LNCaP clone FGC (cell line): ENCODE data around the gene MRPL48.

Source experiments
- DNase-seq: peaks from one replicate; pipeline ENCODE4 v3.0.0-alpha.2; 2011; ENCODE audit warnings: low read depth
- H3K4me3 ChIP-seq: 2 replicates; pipeline ENCODE4 v1.5.1; 2011; ENCODE audit warnings: mild to moderate bottlenecking, low read depth, low read length, control low read depth
- TF ChIP-seq, protein P1 (sequence below): IDR thresholded peaks from 2 replicates; pipeline ENCODE4 v1.5.1; 2012; ENCODE audit warnings: mild to moderate bottlenecking; ENCODE audit not compliant: control insufficient read depth, insufficient read depth; ENCODE audit errors: extremely low read depth

MRPL48 gene

DNA sequence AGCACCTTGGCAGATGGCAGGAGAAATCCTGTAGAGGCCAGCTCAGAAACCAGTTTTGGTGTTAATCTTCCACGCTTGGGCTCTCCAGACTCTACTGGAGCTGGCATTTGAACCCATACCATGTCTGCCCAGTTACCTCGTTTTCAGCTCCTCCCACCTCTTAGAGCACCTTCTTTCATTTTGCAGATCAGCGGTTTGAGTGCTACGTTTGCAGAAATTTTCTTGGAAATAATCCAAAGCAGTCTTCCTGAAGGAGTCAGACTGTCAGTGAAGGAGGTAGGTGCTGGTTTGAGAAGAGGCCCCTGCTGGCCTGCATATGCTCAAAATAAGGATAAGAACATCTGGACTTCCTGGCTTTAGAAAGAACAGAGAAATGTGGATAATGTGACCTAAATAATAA lies 75.3 kb downstream of the MRPL48 start:
- no peak overlapping the region for H3K4me3 ChIP-seq
- TF ChIP-seq, protein P1, sequence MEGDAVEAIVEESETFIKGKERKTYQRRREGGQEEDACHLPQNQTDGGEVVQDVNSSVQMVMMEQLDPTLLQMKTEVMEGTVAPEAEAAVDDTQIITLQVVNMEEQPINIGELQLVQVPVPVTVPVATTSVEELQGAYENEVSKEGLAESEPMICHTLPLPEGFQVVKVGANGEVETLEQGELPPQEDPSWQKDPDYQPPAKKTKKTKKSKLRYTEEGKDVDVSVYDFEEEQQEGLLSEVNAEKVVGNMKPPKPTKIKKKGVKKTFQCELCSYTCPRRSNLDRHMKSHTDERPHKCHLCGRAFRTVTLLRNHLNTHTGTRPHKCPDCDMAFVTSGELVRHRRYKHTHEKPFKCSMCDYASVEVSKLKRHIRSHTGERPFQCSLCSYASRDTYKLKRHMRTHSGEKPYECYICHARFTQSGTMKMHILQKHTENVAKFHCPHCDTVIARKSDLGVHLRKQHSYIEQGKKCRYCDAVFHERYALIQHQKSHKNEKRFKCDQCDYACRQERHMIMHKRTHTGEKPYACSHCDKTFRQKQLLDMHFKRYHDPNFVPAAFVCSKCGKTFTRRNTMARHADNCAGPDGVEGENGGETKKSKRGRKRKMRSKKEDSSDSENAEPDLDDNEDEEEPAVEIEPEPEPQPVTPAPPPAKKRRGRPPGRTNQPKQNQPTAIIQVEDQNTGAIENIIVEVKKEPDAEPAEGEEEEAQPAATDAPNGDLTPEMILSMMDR: no peak
- no peak for DNase-seq

GRCh38 chr11:73866095-73866579 lies 78.5 kb downstream of the MRPL48 start:
- no peak for DNase-seq
- TF ChIP-seq, protein P1: no peak
- H3K4me3 ChIP-seq: no peak overlapping the region

DNA sequence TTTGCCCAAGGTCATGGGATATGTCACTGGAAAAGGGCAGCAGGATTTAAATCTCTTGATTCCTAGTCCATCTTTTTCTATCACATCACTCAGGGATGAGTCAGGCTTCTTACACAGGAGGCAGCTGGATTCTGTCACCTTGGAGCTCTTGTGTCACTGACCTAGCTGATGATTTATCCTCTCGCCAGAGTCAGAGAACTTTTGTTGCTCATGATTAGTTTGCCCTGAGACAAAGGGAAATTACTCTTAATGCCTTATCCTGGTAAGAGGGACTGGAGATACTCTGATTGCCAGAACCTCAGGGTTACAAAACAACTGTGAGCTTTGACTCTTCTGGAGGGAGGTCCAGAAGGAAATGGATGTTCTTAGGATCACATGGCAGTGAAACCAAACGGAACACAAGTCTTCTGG lies 78.9 kb downstream of the MRPL48 start:
- TF ChIP-seq, protein P1: no peak
- no peak for DNase-seq
- no peak overlapping the region for H3K4me3 ChIP-seq

DNA sequence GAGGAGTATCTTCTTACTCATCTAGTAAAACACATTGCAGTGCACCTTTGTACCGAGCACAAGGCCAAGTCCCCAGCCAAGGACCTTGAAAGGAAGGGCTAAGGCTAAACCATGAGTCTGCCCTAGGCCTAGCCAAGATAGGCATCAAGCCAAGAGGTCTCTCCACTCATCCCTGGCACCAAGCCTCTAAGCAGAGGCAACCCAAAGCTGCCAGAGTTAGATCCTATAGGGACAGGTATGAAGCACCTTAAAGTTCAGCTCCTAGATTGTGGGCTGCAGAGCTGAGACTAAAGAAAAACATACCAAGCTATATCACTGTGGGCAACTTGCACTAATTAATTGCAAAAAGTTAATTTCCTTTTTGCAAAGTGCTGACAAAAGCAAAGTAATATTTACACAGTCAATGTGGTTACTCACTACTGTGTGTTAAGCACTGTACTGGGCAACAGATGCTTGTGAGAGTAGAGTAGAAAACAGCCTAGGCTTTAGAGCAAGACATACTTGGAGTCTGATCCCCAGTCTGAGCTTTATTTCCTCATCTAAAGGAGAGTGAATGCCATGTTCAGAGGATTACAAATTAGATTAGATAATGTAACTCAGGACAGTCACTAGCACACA lies 81.8 kb downstream of the MRPL48 start:
- H3K4me3 ChIP-seq: no peak overlapping the region
- DNase-seq: peak; percentile 59
- TF ChIP-seq, protein P1: no peak

- no peak overlapping the region for H3K4me3 ChIP-seq
- no peak for DNase-seq
- TF ChIP-seq, protein P1: no peak
Observed at GRCh38 chr11:73870261-73870660, 82.6 kb downstream of the MRPL48 start.

GRCh38 chr11:73872749-73873357 lies 85.2 kb downstream of the MRPL48 start:
- no peak overlapping the region for H3K4me3 ChIP-seq
- no peak for DNase-seq
- TF ChIP-seq, protein P1: no peak

GRCh38 chr11:73875380-73875779 lies 87.7 kb downstream of the MRPL48 start:
- TF ChIP-seq, protein P1: no peak
- DNase-seq: no peak

More at GRCh38 chr11:73875380-73875779, 87.7 kb downstream of the MRPL48 start:
- H3K4me3 ChIP-seq: peak overlapping the region; percentile 92
